ENCODE data around the gene VAMP5. TPM values are rescaled to one million over a fixed set of nuclear protein-coding genes. Genes with fewer than 3 reads are reported as not detected.

Gene VAMP5
- total RNA-seq, 1 experiment from 2014 or later, result 6.3 TPM

DNA sequence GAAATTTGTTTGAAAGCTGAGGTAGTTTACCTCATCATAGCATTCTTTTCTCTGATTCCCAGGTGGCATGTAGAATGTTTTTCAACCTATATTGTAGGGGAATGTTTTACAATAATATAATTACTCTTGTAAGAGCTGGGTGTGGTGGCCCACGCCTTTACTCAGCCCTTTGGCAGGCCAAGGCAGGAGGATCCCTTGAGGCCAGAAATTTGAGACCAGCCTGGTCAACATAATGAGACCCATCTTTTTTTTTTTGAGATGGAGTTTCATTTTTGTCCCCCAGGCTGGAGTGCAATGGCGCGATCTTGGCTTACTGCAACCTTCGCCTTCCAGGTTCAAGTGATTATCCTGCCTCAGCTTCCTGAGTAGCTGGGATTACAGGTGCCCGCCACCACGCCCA, 35.4 kb downstream of the VAMP5 start:
- TF ChIP-seq, protein P1, sequence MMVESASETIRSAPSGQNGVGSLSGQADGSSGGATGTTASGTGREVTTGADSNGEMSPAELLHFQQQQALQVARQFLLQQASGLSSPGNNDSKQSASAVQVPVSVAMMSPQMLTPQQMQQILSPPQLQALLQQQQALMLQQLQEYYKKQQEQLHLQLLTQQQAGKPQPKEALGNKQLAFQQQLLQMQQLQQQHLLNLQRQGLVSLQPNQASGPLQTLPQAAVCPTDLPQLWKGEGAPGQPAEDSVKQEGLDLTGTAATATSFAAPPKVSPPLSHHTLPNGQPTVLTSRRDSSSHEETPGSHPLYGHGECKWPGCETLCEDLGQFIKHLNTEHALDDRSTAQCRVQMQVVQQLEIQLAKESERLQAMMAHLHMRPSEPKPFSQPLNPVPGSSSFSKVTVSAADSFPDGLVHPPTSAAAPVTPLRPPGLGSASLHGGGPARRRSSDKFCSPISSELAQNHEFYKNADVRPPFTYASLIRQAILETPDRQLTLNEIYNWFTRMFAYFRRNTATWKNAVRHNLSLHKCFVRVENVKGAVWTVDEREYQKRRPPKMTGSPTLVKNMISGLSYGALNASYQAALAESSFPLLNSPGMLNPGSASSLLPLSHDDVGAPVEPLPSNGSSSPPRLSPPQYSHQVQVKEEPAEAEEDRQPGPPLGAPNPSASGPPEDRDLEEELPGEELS (CRISPR knock-in tag; IDR thresholded peaks at IDR 0.05), result no peak
- TF ChIP-seq ATF2 (CRISPR knock-in tag; IDR thresholded peaks at IDR 0.05; ENCODE audit: borderline replicate concordance, low read depth), result no peak
- TF ChIP-seq, protein P2, sequence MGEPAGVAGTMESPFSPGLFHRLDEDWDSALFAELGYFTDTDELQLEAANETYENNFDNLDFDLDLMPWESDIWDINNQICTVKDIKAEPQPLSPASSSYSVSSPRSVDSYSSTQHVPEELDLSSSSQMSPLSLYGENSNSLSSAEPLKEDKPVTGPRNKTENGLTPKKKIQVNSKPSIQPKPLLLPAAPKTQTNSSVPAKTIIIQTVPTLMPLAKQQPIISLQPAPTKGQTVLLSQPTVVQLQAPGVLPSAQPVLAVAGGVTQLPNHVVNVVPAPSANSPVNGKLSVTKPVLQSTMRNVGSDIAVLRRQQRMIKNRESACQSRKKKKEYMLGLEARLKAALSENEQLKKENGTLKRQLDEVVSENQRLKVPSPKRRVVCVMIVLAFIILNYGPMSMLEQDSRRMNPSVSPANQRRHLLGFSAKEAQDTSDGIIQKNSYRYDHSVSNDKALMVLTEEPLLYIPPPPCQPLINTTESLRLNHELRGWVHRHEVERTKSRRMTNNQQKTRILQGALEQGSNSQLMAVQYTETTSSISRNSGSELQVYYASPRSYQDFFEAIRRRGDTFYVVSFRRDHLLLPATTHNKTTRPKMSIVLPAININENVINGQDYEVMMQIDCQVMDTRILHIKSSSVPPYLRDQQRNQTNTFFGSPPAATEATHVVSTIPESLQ (CRISPR knock-in tag; IDR thresholded peaks at IDR 0.05), result no peak
- no peak for TF ChIP-seq EMX1 (CRISPR knock-in tag; IDR thresholded peaks at IDR 0.05)
- TF ChIP-seq, protein P3, sequence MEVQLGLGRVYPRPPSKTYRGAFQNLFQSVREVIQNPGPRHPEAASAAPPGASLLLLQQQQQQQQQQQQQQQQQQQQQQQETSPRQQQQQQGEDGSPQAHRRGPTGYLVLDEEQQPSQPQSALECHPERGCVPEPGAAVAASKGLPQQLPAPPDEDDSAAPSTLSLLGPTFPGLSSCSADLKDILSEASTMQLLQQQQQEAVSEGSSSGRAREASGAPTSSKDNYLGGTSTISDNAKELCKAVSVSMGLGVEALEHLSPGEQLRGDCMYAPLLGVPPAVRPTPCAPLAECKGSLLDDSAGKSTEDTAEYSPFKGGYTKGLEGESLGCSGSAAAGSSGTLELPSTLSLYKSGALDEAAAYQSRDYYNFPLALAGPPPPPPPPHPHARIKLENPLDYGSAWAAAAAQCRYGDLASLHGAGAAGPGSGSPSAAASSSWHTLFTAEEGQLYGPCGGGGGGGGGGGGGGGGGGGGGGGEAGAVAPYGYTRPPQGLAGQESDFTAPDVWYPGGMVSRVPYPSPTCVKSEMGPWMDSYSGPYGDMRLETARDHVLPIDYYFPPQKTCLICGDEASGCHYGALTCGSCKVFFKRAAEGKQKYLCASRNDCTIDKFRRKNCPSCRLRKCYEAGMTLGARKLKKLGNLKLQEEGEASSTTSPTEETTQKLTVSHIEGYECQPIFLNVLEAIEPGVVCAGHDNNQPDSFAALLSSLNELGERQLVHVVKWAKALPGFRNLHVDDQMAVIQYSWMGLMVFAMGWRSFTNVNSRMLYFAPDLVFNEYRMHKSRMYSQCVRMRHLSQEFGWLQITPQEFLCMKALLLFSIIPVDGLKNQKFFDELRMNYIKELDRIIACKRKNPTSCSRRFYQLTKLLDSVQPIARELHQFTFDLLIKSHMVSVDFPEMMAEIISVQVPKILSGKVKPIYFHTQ (CRISPR knock-in tag; IDR thresholded peaks at IDR 0.05), result no peak
- TF ChIP-seq ZNF317 (CRISPR knock-in tag; IDR thresholded peaks at IDR 0.05; ENCODE audit: borderline replicate concordance, low read depth), result no peak
- no peak for TF ChIP-seq ZNF671 (CRISPR knock-in tag; IDR thresholded peaks at IDR 0.05)
- ATAC-seq (no peak), DNase-seq (ENCODE audit: low spot score) (no peak)
- POLR2A ChIA-PET, result no interaction called here
- Mint-ChIP-seq H3K4me3 (no peak overlapping the region), H3K27me3 (ENCODE audit: low read depth) (no peaks in the 10 kb centered on the region), H3K36me3 (peaks cover 35% of the 10 kb centered on the region), H3K9me3 (no peaks in the 10 kb centered on the region), H3K27ac (no peak overlapping the region), H3K4me1 (peaks cover 6% of the 10 kb centered on the region)
- CTCF ChIA-PET, result interaction anchor here (3.2 kb wide), 1 partner anchor 18 kb away, joined by 13 read pairs; no protein-coding TSS in a partner anchor

GRCh38 chr2:85621338-85621737, 37.1 kb downstream of the VAMP5 start:
- CTCF ChIA-PET, result interaction anchor here (2.1 kb wide), 1 partner anchor 16 kb away, joined by 10 read pairs; no protein-coding TSS in a partner anchor

More at GRCh38 chr2:85621338-85621737, 37.1 kb downstream of the VAMP5 start:
- H3K4me3 Mint-ChIP-seq, result no peak overlapping the region
- H3K36me3 Mint-ChIP-seq, result peaks cover 51% of the 10 kb centered on the region
- H3K4me1 Mint-ChIP-seq, result peaks cover 6% of the 10 kb centered on the region
- no peak for ATAC-seq
- H3K27me3 Mint-ChIP-seq (ENCODE audit: low read depth), result no peaks in the 10 kb centered on the region
- H3K27ac Mint-ChIP-seq, result no peak overlapping the region
- POLR2A ChIA-PET, result no interaction called here
- DNase-seq (ENCODE audit: low spot score), result no peak
- no peaks in the 10 kb centered on the region for H3K9me3 Mint-ChIP-seq
- TF ChIP-seq SOX15 (CRISPR knock-in tag; IDR thresholded peaks at IDR 0.05) (no peak), OVOL2 (CRISPR knock-in tag; IDR thresholded peaks at IDR 0.05; ENCODE audit: borderline replicate concordance) (no peak), MYBL2 (CRISPR knock-in tag; IDR thresholded peaks at IDR 0.05) (no peak), SP1 (CRISPR knock-in tag; conservative IDR thresholded peaks at IDR 0.05) (no peak), ATF2 (CRISPR knock-in tag; IDR thresholded peaks at IDR 0.05; ENCODE audit: borderline replicate concordance, low read depth) (no peak), HMGXB4 (CRISPR knock-in tag; IDR thresholded peaks at IDR 0.05) (no peak)
- TF ChIP-seq, protein P4, sequence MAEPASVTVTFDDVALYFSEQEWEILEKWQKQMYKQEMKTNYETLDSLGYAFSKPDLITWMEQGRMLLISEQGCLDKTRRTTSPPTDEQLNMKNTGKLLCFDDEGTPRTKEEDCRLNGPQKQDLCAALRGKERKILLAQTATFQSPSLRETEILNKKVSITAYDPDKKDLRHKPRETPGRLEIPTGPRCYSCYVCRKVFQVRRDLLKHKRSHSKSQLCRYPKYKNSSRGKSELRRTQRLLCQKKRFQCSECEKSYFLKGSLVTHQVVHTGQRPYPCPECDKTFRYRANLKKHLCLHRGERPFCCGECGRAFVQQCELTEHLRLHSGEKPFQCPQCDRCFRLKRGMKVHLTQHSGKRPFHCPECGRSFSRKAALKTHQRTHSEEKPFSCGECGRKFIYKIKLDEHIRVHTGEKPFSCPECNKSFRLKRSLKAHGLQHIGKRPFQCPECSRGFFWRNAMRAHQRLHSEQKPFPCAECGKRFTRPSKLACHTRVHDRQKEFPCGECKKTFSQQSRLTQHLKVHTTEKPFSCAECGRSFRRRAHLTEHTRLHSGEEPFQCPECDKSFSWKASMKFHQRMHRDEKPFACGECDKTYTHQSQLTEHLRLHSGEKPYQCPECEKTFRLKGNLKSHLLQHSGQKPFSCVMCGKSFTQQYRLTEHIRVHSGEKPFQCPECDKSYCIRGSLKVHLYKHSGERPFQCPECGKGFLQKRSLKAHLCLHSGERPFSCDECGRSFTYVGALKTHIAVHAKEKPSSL (CRISPR knock-in tag; conservative IDR thresholded peaks at IDR 0.05), result no peak
- TF ChIP-seq, protein P5, sequence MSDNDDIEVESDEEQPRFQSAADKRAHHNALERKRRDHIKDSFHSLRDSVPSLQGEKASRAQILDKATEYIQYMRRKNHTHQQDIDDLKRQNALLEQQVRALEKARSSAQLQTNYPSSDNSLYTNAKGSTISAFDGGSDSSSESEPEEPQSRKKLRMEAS (CRISPR knock-in tag; IDR thresholded peaks at IDR 0.05), result no peak
- TF ChIP-seq, protein P6, sequence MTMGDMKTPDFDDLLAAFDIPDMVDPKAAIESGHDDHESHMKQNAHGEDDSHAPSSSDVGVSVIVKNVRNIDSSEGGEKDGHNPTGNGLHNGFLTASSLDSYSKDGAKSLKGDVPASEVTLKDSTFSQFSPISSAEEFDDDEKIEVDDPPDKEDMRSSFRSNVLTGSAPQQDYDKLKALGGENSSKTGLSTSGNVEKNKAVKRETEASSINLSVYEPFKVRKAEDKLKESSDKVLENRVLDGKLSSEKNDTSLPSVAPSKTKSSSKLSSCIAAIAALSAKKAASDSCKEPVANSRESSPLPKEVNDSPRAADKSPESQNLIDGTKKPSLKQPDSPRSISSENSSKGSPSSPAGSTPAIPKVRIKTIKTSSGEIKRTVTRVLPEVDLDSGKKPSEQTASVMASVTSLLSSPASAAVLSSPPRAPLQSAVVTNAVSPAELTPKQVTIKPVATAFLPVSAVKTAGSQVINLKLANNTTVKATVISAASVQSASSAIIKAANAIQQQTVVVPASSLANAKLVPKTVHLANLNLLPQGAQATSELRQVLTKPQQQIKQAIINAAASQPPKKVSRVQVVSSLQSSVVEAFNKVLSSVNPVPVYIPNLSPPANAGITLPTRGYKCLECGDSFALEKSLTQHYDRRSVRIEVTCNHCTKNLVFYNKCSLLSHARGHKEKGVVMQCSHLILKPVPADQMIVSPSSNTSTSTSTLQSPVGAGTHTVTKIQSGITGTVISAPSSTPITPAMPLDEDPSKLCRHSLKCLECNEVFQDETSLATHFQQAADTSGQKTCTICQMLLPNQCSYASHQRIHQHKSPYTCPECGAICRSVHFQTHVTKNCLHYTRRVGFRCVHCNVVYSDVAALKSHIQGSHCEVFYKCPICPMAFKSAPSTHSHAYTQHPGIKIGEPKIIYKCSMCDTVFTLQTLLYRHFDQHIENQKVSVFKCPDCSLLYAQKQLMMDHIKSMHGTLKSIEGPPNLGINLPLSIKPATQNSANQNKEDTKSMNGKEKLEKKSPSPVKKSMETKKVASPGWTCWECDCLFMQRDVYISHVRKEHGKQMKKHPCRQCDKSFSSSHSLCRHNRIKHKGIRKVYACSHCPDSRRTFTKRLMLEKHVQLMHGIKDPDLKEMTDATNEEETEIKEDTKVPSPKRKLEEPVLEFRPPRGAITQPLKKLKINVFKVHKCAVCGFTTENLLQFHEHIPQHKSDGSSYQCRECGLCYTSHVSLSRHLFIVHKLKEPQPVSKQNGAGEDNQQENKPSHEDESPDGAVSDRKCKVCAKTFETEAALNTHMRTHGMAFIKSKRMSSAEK (CRISPR knock-in tag; IDR thresholded peaks at IDR 0.05; ENCODE audit: borderline replicate concordance), result no peak
